Neural cell (in vitro differentiated cells): ENCODE results near the gene SDF2L1.

ENCODE experiments used
- CTCF ChIP-seq: fragments of 450-650 bp; IDR thresholded peaks from 2 replicates; pipeline ENCODE4 v1.5.1; 2014; ENCODE audit warnings: antibody characterized with exemption, mild to moderate bottlenecking, moderate library complexity; ENCODE audit not compliant: poor library complexity, severe bottlenecking
- RAD21 ChIP-seq: fragments of 450-650 bp; conservative IDR thresholded peaks from 2 replicates; pipeline ENCODE4 v1.6.1; 2014; ENCODE audit warnings: antibody characterized with exemption, mild to moderate bottlenecking, moderate library complexity
- TAF1 ChIP-seq: IDR thresholded peaks from 2 replicates; pipeline ENCODE4 v1.6.1; 2012; ENCODE audit warnings: low read depth

GRCh38 chr22:21615731-21616130 lies 26.4 kb upstream of the SDF2L1 start:
- TF ChIP-seq TAF1 (no peak), CTCF (no peak), RAD21 (no peak)
